ENCODE measurements around the gene SRRM2. TPM values are rescaled to one million over a fixed set of nuclear protein-coding genes. Genes with fewer than 3 reads are reported as not detected.

The SRRM2 gene
- total and polyA plus RNA-seq, 9 of the 15 experiments (the other 6 are each of a cell fraction or from before 2014, with no cell fraction given): 26.7 to 563 (median 81.1) TPM

- 0 out of 2 replicates have a peak, but pooled peaks have one; percentile 42 for TF ChIP-seq ZBTB49 (CRISPR knock-in tag; IDR thresholded peaks at IDR 0.05; ENCODE audit: borderline replicate concordance)
- TF ChIP-seq, protein P1, sequence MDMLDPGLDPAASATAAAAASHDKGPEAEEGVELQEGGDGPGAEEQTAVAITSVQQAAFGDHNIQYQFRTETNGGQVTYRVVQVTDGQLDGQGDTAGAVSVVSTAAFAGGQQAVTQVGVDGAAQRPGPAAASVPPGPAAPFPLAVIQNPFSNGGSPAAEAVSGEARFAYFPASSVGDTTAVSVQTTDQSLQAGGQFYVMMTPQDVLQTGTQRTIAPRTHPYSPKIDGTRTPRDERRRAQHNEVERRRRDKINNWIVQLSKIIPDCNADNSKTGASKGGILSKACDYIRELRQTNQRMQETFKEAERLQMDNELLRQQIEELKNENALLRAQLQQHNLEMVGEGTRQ (CRISPR knock-in tag; IDR thresholded peaks at IDR 0.05): no peak
- TF ChIP-seq SAFB (IDR thresholded peaks at IDR 0.05; ENCODE audit: borderline replicate concordance, low read depth, low read length): peak; percentile 91
- TF ChIP-seq GABPB1 (CRISPR knock-in tag; IDR thresholded peaks at IDR 0.05): peak; percentile 79
- TF ChIP-seq, protein P2, sequence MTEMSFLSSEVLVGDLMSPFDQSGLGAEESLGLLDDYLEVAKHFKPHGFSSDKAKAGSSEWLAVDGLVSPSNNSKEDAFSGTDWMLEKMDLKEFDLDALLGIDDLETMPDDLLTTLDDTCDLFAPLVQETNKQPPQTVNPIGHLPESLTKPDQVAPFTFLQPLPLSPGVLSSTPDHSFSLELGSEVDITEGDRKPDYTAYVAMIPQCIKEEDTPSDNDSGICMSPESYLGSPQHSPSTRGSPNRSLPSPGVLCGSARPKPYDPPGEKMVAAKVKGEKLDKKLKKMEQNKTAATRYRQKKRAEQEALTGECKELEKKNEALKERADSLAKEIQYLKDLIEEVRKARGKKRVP (CRISPR knock-in tag; IDR thresholded peaks at IDR 0.05): no peak
- TF ChIP-seq PURB (CRISPR knock-in tag; IDR thresholded peaks at IDR 0.05; ENCODE audit: low read depth): no peak
- peak; percentile 84; the same call in 1 of the 2 replicates for TF ChIP-seq ZNF232 (CRISPR knock-in tag; IDR thresholded peaks at IDR 0.05)
- TF ChIP-seq EHMT2 (IDR thresholded peaks at IDR 0.05): peak; percentile 94
- no peak for TF ChIP-seq CEBPB (tag; IDR thresholded peaks at IDR 0.05)
- TF ChIP-seq POLR3G (IDR thresholded peaks at IDR 0.05; ENCODE audit: extremely low read depth, insufficient read length, insufficient replicate concordance): no peak
- no peak for TF ChIP-seq ZNF121 (CRISPR knock-in tag; conservative IDR thresholded peaks at IDR 0.05)
- no peak for TF ChIP-seq ZNF699 (CRISPR knock-in tag; IDR thresholded peaks at IDR 0.05; ENCODE audit: insufficient replicate concordance)
- TF ChIP-seq BRF1 (IDR thresholded peaks at IDR 0.05; ENCODE audit: borderline replicate concordance, extremely low read depth, insufficient read length): no peak
- 0 out of 2 replicates have a peak, but pooled peaks have one; percentile 51 for TF ChIP-seq FOXP1 (CRISPR knock-in tag; IDR thresholded peaks at IDR 0.05)
- TF ChIP-seq, protein P3, sequence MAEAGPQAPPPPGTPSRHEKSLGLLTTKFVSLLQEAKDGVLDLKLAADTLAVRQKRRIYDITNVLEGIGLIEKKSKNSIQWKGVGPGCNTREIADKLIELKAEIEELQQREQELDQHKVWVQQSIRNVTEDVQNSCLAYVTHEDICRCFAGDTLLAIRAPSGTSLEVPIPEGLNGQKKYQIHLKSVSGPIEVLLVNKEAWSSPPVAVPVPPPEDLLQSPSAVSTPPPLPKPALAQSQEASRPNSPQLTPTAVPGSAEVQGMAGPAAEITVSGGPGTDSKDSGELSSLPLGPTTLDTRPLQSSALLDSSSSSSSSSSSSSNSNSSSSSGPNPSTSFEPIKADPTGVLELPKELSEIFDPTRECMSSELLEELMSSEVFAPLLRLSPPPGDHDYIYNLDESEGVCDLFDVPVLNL (CRISPR knock-in tag; IDR thresholded peaks at IDR 0.05; ENCODE audit: low read depth): peak; percentile 80; the same call in 1 of the 2 replicates
- TF ChIP-seq DNMT1 (IDR thresholded peaks at IDR 0.05): no peak
- peak; percentile 81; the same call in 1 of the 2 replicates for TF ChIP-seq CREB1 (IDR thresholded peaks at IDR 0.05)
- TF ChIP-seq CREB1 (CRISPR knock-in tag; IDR thresholded peaks at IDR 0.05): peak; percentile 80
- peak; percentile 89 for TF ChIP-seq MIER1 (IDR thresholded peaks at IDR 0.05; ENCODE audit: low read depth)
- 0 out of 2 replicates have a peak, but pooled peaks have one; percentile 26 for TF ChIP-seq ZNF644 (tag; IDR thresholded peaks at IDR 0.05; ENCODE audit: low read depth)
- TF ChIP-seq FOXJ2 (tag; IDR thresholded peaks at IDR 0.05): no peak
- peak; percentile 87 for TF ChIP-seq CREM (IDR thresholded peaks at IDR 0.05; ENCODE audit: low read depth)
- peak; percentile 96 for TF ChIP-seq PRMT5 (CRISPR knock-in tag; IDR thresholded peaks at IDR 0.05)
- TF ChIP-seq MAZ (CRISPR knock-in tag; conservative IDR thresholded peaks at IDR 0.05 in 1 of 2, IDR thresholded peaks at IDR 0.05 in 1 of 2): peak in 1 of 2 experiments; percentile 80; a peak in 3 of 4 replicates
- TF ChIP-seq SP1 (CRISPR knock-in tag; IDR thresholded peaks at IDR 0.05): peak; percentile 51; the same call in 1 of the 2 replicates
Measured at GRCh38 chr16:2715519-2715918, 36.9 kb upstream of the SRRM2 start (continued).
